ENCODE data around the gene ELP2.

The ELP2 gene

DNA sequence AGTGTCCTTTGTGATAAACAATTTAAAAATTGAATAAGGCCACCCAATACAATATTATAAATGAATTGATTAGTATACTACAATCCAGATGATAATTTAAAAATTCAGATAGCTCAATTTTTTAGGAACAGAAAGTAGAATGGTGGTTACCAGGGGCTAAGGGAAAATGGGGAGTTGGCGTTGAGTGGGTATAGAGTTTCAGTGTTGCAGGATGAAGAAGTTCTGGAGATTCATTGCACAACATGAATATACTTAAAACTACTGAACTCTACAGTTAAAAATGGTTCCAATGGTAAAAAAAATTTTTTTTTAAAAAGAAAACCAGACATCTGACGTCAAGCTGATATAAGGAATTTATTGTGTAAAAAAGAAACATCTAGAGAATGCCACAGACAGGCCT, 21.5 kb upstream of the ELP2 start:
- peaks cover 13 to 60% of the 10 kb centered on the region in 2 donors for H3K36me3 ChIP-seq (replicated peaks in 1 of 2; ENCODE audit: control insufficient read depth in 2 of 2, insufficient read depth in 2 of 2, low read length in 2 of 2)
- no CpG with 5 or more reads among the region's 2 CpGs for WGBS, 2 donors (ENCODE audit: extremely low coverage in 2 of 2, insufficient read length in 2 of 2, insufficient replicate concordance in 1 of 2)
- no peaks in the 10 kb centered on the region for H3K79me1 ChIP-seq (ENCODE audit: low read depth, low read length)
- no peak overlapping the region for H2BK15ac ChIP-seq (ENCODE audit: low read length)
- H3K14ac ChIP-seq (ENCODE audit: low read length): no peak overlapping the region
- no peak overlapping the region for H3K4ac ChIP-seq (ENCODE audit: low read length)
- peaks cover 0 to 5% of the 10 kb centered on the region in 2 donors for H3K9me3 ChIP-seq (replicated peaks in 1 of 2; ENCODE audit: control insufficient read depth in 2 of 2, insufficient read depth in 1 of 2, low read depth in 1 of 2, low read length in 2 of 2)
- H3K23ac ChIP-seq (ENCODE audit: low read depth, low read length, poor library complexity): no peak overlapping the region
- no peak overlapping the region for H3K9ac ChIP-seq (ENCODE audit: low read depth, low read length, poor library complexity)
- no peak overlapping the region for H3K4me3 ChIP-seq (ENCODE audit: low read length in 2 of 2)
- H3K18ac ChIP-seq (ENCODE audit: low read length): no peak overlapping the region
- no peaks in the 10 kb centered on the region for H3K27me3 ChIP-seq (ENCODE audit: control insufficient read depth in 3 of 3, insufficient read depth in 3 of 3, low read depth in 1 of 3, low read length in 3 of 3)
- no peak overlapping the region for H2BK12ac ChIP-seq (ENCODE audit: low read length)
- no peak overlapping the region for H2AFZ ChIP-seq (ENCODE audit: low read length)
- no peak overlapping the region for H2BK5ac ChIP-seq (ENCODE audit: low read length)
- no peak overlapping the region for H3K4me2 ChIP-seq (ENCODE audit: insufficient read depth, low read length, poor library complexity, severe bottlenecking)
- DNase-seq (ENCODE audit: low spot score): no peak
- H4K91ac ChIP-seq (ENCODE audit: low read depth, low read length, poor library complexity): no peak overlapping the region
- no peak overlapping the region for H4K8ac ChIP-seq (ENCODE audit: low read depth, low read length)
- H3K4me1 ChIP-seq (ENCODE audit: control insufficient read depth in 2 of 2, insufficient read depth in 1 of 2, low read depth in 1 of 2, low read length in 2 of 2): no peaks in the 10 kb centered on the region
- no peak overlapping the region for H3K27ac ChIP-seq (replicated peaks; ENCODE audit: low read length)
- no peak overlapping the region for H2BK120ac ChIP-seq (ENCODE audit: low read depth, low read length)
- H2AK5ac ChIP-seq (ENCODE audit: low read depth, low read length): no peak overlapping the region

GRCh38 chr18:36108601-36109000, 21.1 kb upstream of the ELP2 start:
- H3K27ac ChIP-seq (replicated peaks; ENCODE audit: low read length): no peak overlapping the region
- H2BK120ac ChIP-seq (ENCODE audit: low read depth, low read length): no peak overlapping the region
- no peak overlapping the region for H2BK12ac ChIP-seq (ENCODE audit: low read length)
- no peak overlapping the region for H2BK15ac ChIP-seq (ENCODE audit: low read length)
- H3K4me2 ChIP-seq (ENCODE audit: insufficient read depth, low read length, poor library complexity, severe bottlenecking): no peak overlapping the region
- no peak overlapping the region for H3K4ac ChIP-seq (ENCODE audit: low read length)
- DNase-seq (ENCODE audit: low spot score): no peak
- H3K9ac ChIP-seq (ENCODE audit: low read depth, low read length, poor library complexity): no peak overlapping the region
- H3K79me1 ChIP-seq (ENCODE audit: low read depth, low read length): no peaks in the 10 kb centered on the region
- no peak overlapping the region for H3K18ac ChIP-seq (ENCODE audit: low read length)
- H3K27me3 ChIP-seq (ENCODE audit: control insufficient read depth in 3 of 3, insufficient read depth in 3 of 3, low read depth in 1 of 3, low read length in 3 of 3): no peaks in the 10 kb centered on the region
- H3K4me3 ChIP-seq (ENCODE audit: low read length in 2 of 2): no peak overlapping the region
- no peak overlapping the region for H4K91ac ChIP-seq (ENCODE audit: low read depth, low read length, poor library complexity)
- no peak overlapping the region for H3K14ac ChIP-seq (ENCODE audit: low read length)
- no peak overlapping the region for H2AFZ ChIP-seq (ENCODE audit: low read length)
- no peak overlapping the region for H4K8ac ChIP-seq (ENCODE audit: low read depth, low read length)
- H3K4me1 ChIP-seq (ENCODE audit: control insufficient read depth in 2 of 2, insufficient read depth in 1 of 2, low read depth in 1 of 2, low read length in 2 of 2): no peaks in the 10 kb centered on the region
- no peak overlapping the region for H2AK5ac ChIP-seq (ENCODE audit: low read depth, low read length)
- WGBS, 2 donors (ENCODE audit: extremely low coverage in 2 of 2, insufficient read length in 2 of 2, insufficient replicate concordance in 1 of 2): no CpG with 5 or more reads among the region's 5 CpGs
- H3K23ac ChIP-seq (ENCODE audit: low read depth, low read length, poor library complexity): no peak overlapping the region
- H3K9me3 ChIP-seq (replicated peaks in 1 of 2; ENCODE audit: control insufficient read depth in 2 of 2, insufficient read depth in 1 of 2, low read depth in 1 of 2, low read length in 2 of 2): peaks cover 0 to 1% of the 10 kb centered on the region in 2 donors
- no peak overlapping the region for H2BK5ac ChIP-seq (ENCODE audit: low read length)
- H3K36me3 ChIP-seq (replicated peaks in 1 of 2; ENCODE audit: control insufficient read depth in 2 of 2, insufficient read depth in 2 of 2, low read length in 2 of 2): peaks cover 16 to 64% of the 10 kb centered on the region in 2 donors

GRCh38 chr18:36109737-36110136, 20.0 kb upstream of the ELP2 start:
- no peak overlapping the region for H2BK5ac ChIP-seq (ENCODE audit: low read length)
- H4K91ac ChIP-seq (ENCODE audit: low read depth, low read length, poor library complexity): no peak overlapping the region
- H2BK15ac ChIP-seq (ENCODE audit: low read length): no peak overlapping the region
- no peak overlapping the region for H3K27ac ChIP-seq (replicated peaks; ENCODE audit: low read length)
- H3K9ac ChIP-seq (ENCODE audit: low read depth, low read length, poor library complexity): no peak overlapping the region
- H3K36me3 ChIP-seq (replicated peaks in 1 of 2; ENCODE audit: control insufficient read depth in 2 of 2, insufficient read depth in 2 of 2, low read length in 2 of 2): peaks cover 20 to 75% of the 10 kb centered on the region in 2 donors
- no peak overlapping the region for H3K4ac ChIP-seq (ENCODE audit: low read length)
- WGBS, 2 donors (ENCODE audit: extremely low coverage in 2 of 2, insufficient read length in 2 of 2, insufficient replicate concordance in 1 of 2): no CpG with 5 or more reads among the region's 1 CpG
- no peak overlapping the region for H4K8ac ChIP-seq (ENCODE audit: low read depth, low read length)
- H3K18ac ChIP-seq (ENCODE audit: low read length): no peak overlapping the region
- no peak overlapping the region for H2AFZ ChIP-seq (ENCODE audit: low read length)
- H3K4me3 ChIP-seq (ENCODE audit: low read length in 2 of 2): no peak overlapping the region
- no peaks in the 10 kb centered on the region for H3K27me3 ChIP-seq (ENCODE audit: control insufficient read depth in 3 of 3, insufficient read depth in 3 of 3, low read depth in 1 of 3, low read length in 3 of 3)
- no peak overlapping the region for H2BK120ac ChIP-seq (ENCODE audit: low read depth, low read length)
- DNase-seq (ENCODE audit: low spot score): no peak
- no peak overlapping the region for H2AK5ac ChIP-seq (ENCODE audit: low read depth, low read length)
- no peaks in the 10 kb centered on the region for H3K4me1 ChIP-seq (ENCODE audit: control insufficient read depth in 2 of 2, insufficient read depth in 1 of 2, low read depth in 1 of 2, low read length in 2 of 2)
- H3K9me3 ChIP-seq (replicated peaks in 1 of 2; ENCODE audit: control insufficient read depth in 2 of 2, insufficient read depth in 1 of 2, low read depth in 1 of 2, low read length in 2 of 2): no peaks in the 10 kb centered on the region
- H3K4me2 ChIP-seq (ENCODE audit: insufficient read depth, low read length, poor library complexity, severe bottlenecking): no peak overlapping the region
- no peaks in the 10 kb centered on the region for H3K79me1 ChIP-seq (ENCODE audit: low read depth, low read length)
- no peak overlapping the region for H3K14ac ChIP-seq (ENCODE audit: low read length)
- H2BK12ac ChIP-seq (ENCODE audit: low read length): no peak overlapping the region
- no peak overlapping the region for H3K23ac ChIP-seq (ENCODE audit: low read depth, low read length, poor library complexity)

GRCh38 chr18:36112302-36112701, 17.4 kb upstream of the ELP2 start:
- Histone ChIP-seq H3K18ac (ENCODE audit: low read length) (no peak overlapping the region), H3K4ac (ENCODE audit: low read length) (no peak overlapping the region), H3K14ac (ENCODE audit: low read length) (no peak overlapping the region), H2BK120ac (ENCODE audit: low read depth, low read length) (no peak overlapping the region), H2BK5ac (ENCODE audit: low read length) (no peak overlapping the region), H3K4me1 (ENCODE audit: control insufficient read depth in 2 of 2, insufficient read depth in 1 of 2, low read depth in 1 of 2, low read length in 2 of 2) (no peaks in the 10 kb centered on the region), H3K27ac (replicated peaks; ENCODE audit: low read length) (no peak overlapping the region), H2BK15ac (ENCODE audit: low read length) (no peak overlapping the region), H3K23ac (ENCODE audit: low read depth, low read length, poor library complexity) (no peak overlapping the region), H2AK5ac (ENCODE audit: low read depth, low read length) (no peak overlapping the region), H2AFZ (ENCODE audit: low read length) (no peak overlapping the region), H3K36me3 (replicated peaks in 1 of 2; ENCODE audit: control insufficient read depth in 2 of 2, insufficient read depth in 2 of 2, low read length in 2 of 2) (peaks cover 27 to 96% of the 10 kb centered on the region in 2 donors), H3K9ac (ENCODE audit: low read depth, low read length, poor library complexity) (no peak overlapping the region), H3K4me3 (ENCODE audit: low read length in 2 of 2) (no peak overlapping the region), H4K91ac (ENCODE audit: low read depth, low read length, poor library complexity) (no peak overlapping the region), H3K9me3 (replicated peaks in 1 of 2; ENCODE audit: control insufficient read depth in 2 of 2, insufficient read depth in 1 of 2, low read depth in 1 of 2, low read length in 2 of 2) (no peaks in the 10 kb centered on the region), H2BK12ac (ENCODE audit: low read length) (no peak overlapping the region), H4K8ac (ENCODE audit: low read depth, low read length) (no peak overlapping the region), H3K4me2 (ENCODE audit: insufficient read depth, low read length, poor library complexity, severe bottlenecking) (no peak overlapping the region), H3K79me1 (ENCODE audit: low read depth, low read length) (no peaks in the 10 kb centered on the region), H3K27me3 (ENCODE audit: control insufficient read depth in 3 of 3, insufficient read depth in 3 of 3, low read depth in 1 of 3, low read length in 3 of 3) (no peaks in the 10 kb centered on the region)
- DNase-seq (ENCODE audit: low spot score): no peak
